GM21447 (cell line): ENCODE results near the gene ARL4C.
A peak's percentile ranks its signal among the peaks of the same experiment; 100 is the strongest.

ENCODE experiments used
- ATAC-seq: cut with Tn5 transposase; IDR thresholded peaks from one replicate; pipeline ENCODE4 v1.9.1; 2021; ENCODE audit not compliant: unreplicated experiment

ARL4C gene

DNA sequence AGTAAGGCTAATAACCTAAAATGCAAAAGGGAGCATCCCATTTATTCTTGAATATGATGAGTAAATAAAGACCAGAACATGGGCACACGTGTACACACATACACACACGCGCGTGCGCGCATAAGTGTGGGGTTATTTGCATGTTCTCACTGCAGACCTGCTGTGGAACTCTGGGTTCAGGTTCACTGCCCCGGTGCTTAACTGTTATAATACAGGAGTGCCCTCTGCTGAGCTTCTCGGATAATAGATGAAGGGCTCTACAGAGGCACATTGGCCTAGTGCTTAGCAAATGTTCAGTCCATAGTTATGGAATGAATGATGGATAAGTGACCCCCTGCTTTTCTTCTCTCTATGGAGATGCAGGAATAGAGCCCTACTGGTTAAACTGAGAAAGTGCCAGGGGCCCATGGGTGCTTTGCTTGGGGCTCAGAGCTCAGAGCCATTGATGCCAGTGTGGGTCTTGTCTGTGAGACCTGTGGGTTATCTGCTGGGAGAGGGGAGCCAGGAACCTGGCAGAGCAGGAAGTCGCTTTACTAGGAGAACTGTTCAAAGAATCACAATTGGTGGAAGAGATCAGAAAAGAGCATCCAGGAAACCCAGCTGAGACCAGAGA is 3.6 kb upstream of the ARL4C start:
- peak; percentile 38 for ATAC-seq

DNA sequence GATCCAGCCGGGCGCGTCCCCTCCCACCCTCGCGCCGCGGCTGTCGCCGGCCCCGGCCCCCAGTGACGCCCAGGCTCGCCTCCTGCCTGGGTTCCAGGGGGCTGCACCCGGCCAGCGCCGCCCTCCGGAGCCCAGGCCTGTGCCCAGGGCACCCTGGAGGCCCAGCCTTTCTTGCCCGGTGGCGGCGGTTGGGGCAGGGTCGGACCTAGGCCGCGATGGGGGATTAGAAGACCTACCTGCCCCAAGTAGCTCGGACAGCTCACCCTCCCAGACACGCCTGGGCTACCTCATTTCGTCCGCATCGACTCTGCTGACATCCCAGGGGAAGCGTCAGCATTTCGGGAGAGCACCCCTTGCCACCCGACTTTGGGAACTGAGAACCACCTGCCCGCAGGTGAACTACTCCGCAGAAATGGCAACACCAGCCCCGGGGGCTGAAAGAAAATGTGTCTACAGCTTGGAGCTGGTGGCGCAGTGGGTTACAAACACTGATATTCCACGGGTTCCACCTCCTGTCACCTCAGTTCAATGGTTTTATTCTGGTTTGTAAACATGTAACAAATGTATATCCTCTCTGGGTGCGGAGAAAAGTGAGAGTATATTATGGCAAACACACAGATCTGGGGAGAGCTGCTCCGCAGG is 834 bp upstream of the ARL4C start:
- no peak for ATAC-seq

DNA sequence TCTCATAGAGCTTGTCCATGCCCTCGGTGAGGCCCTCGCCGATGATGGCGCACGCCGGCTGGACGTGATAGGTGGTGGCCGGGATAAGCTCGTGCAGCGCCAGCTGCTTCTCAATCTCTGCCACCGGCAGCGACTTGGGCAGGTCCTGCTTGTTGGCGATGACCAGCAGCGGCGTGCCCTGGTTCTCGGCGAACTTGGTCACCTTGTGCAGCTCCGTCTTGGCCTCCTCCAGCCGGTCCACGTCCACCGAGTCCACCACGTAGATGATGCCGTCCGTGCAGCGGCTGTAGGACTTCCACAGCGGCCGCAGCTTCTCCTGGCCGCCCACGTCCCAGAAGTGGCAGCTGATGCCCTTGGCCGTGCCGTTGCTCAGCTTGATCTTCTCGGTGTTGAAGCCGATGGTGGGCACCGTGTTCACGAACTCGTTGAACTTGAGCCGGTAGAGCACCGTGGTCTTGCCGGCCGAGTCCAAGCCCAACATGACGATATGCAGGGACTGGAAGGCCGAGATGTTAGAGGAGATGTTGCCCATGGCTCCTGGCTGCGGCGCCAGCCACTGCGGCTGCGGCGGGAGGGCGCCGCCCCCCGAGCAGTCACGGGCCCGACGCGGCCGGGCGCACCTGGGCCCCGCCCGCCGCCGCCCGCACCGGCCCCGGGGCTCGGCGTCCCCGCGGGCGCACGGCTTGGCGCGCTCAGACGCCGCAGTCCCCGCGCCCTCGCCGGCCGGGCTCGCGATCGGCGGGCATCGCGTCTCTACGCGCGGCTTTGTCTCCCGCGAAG is 636 bp downstream of the ARL4C start:
- peak; percentile 43 for ATAC-seq

DNA sequence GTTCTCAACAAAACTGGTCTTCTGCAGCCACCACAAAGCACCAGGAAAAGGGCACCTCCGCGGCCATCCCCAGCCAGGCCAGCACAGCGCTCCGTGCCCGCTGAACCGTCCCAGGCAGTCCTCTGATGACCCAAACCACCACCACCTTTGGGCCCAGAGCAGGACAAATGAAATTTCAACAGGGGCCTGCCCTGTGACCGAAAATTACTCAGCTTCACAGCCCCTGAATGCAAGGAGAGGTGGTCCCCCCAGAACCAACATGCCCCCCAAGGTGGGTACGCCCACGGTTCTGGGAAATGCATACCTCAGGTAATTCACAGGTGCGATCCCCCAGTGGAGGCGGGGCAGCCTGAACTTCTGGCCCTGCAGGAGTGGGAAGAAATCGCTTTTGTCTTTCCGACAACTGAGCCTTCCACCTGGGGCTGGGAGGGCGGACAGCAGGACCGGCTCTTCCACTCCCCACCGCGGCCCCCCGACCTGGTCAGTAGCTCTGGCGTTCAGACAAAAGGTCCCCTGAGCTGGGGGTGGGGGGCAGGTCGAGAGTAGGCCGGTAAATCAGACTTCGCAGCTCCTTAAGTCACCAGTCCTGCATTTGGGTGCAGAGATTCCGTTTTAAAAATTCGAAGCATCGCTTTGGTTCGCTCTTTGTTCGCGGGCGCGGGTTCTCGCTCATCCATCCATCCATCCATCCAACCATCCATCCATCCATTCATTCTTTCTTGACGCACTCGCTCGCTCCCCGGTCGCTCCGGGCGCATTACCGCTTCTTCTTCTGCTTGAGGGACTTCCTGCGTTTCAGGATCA is 1.4 kb downstream of the ARL4C start:
- no peak for ATAC-seq

DNA sequence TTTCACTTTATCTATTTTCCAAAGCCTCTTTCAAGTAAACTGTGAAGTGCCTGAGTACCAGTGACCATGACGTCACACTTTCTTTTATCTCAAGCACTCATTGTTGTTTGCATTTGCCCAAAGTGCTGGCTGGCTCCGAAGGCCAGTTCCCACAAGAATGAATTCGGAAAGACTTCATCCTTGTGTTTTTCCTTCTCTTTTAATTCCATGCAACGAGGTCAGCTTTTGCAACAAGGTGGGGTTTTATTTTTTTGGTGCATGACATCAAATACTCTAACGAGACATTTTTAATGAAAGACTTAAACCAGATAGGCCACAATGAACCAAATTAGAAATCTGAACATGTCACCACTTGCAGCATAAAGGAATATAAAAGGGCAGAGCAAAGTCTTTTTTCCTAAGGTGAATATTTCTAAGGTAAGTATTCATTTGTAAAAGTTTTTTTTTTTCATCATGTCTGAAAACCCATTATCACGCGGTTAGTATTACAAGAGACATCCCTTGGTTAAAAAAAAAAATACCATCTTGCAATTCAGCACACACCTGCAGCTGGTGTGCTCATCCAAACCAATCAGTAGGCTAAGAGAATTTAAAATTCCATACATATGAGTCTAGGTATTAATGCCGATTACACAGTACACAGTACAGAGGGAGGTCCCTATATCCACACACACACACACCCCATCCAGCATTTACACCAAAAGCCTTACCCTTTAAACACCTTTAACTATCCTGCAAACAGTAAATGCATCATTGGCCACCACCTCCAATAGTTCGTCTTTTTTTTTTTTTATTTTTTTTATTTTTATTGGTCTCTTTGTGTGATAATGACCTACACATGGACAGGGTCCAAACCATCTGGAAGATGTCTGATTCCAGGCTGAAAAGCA is 2.3 kb downstream of the ARL4C start:
- no peak for ATAC-seq

DNA sequence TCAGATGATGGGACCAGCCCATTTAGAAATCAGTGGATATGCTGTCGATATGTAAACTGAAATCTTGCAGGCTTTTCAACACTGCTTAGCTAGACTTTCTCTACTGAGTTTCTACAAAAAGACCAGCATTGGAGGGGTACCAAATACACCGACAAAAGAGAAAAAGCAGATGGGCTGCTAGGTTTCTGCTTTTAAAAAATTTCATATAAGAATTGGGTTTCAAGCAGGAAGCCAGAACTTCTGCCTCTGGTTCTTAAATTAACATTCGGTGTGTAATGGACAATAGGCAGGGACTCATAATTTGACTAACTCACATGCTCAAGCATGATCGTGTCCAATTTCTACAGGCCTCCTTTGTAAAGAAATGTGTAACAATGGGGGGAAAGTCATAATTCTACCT is 3.1 kb downstream of the ARL4C start:
- ATAC-seq: no peak

DNA sequence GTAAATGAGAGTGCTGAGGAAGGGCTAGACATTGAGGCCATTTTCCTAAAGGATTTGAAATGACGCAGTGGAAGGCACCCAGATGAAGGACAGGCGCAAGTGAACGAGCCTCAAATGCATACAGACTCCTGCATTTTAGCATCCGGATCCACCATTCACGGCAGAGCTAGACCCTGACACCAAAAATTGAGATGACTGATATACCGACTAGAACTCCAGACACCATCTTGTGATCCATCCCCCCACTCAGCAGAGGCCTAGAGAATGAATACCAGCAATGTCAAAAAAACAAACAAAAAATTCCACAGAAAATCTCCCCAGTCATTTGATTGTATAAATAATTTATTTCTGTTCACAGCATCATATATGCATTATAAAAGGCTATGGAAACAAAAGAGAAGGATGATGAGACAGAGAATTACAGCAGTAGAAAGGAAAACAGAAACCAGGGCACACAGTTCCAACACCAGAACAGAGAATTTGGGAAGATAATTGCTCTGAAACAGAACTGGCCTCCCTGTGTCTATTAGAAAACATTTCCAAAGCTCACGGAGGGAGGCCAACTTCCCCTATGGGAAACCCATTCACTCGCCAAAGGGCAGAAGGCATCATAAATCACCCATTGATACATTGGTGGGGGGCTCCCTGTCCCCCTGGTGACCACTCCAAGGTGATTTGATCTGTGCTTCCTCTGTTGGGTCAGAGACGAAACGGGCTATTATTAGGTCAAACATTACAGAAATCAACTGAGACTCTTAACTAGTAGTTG is 4.0 kb downstream of the ARL4C start:
- ATAC-seq: no peak

DNA sequence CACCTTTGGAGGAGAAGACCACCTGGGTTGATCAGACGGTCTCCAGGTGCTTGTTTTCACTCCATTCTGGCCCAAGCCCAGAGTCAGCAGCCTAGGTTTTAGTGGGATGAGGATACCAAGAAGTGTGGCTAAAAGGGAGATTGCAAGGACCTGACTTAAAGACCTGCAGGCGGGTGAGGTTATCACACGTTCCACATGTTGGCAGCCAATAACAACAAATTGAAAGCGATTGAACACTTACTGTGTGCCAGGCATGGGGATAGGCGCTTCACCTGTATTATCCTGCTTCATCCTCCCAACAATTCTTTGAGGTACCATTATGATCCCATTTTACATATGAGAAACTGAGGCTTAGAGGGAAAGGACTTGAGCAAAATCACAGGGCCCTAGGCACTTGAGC is 5.0 kb downstream of the ARL4C start:
- ATAC-seq: no peak

DNA sequence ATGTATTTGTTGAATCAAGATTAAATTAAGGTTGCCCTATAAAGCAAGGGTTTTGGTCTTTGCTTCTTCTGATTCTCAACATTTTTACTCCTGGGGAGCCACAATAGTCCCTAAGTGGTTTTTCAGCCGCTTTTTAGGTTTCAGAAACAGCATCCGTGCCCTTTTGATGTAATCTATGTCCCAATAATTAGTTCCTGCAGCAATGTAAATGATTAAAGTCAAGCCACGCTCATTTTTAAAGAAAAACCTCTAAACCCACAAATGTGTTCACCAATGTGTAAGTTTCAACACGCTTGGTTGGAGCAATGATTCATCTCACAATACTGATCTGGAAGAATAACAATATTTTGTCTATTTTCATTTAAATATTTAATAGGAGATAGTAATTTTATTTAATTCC is 5.6 kb downstream of the ARL4C start:
- no peak for ATAC-seq

DNA sequence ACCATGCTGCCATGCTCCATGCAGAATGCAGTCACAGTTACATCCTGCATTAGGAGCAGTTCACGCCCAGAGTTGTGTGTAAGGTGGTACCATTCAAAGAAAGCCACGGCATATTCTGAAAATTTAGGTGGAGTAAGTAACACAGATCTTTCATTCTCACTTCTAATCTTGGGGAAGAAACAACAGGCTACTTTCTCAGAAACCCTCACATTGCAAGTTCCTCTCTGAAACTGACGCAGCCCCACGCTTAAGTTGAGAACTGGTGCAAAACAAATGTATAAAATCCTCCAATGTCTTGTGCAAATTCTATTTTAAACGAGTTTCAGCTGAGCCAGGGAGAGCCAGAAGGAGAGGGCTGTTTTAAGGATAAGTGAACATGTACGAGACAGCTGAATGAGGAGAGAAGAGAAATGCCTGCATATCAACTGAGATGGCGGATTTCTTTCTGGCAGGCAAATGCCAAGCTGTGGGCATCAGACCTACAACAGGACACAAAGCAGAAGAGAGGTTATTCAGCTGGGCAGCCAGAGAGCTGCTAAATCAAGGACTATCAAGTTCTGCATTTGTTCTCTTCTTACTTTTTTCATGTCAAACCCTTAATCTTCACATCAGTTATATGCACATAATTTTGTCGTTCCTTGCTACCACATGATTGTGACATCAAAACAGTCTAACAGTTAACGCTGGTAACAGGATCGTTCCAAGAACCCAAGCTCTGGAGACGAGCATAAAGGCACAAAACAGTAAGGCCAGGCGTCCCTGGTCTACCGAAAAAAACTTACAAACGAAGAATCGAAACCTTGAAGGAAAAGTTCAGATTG is 6.4 kb downstream of the ARL4C start:
- ATAC-seq: no peak

DNA sequence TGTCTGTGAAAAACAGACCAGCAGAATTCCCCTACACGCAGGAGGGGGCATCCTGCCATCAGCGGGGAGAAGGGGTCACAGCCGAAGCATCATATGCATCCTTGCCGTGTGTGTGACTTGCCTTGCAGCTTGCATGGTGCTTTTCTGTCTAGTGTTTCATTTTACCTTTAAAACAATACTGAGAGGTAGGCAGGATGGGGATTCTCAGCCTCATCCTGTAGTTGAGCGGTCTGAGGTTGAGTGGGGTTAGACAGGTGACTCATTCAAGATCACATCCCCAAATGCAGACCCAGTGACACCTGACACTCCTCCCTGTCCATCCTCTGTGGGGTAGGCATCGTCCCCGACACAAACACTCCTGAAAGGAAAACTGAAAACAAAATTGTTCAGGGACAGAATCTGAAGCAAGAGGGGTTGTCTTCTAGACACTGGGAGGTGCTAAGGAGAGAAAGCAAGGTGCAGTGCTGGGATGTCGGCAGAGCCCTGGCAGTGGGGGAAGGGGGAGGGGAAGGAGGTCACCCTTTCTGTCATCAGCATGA is 7.9 kb downstream of the ARL4C start:
- ATAC-seq: peak; percentile 61

DNA sequence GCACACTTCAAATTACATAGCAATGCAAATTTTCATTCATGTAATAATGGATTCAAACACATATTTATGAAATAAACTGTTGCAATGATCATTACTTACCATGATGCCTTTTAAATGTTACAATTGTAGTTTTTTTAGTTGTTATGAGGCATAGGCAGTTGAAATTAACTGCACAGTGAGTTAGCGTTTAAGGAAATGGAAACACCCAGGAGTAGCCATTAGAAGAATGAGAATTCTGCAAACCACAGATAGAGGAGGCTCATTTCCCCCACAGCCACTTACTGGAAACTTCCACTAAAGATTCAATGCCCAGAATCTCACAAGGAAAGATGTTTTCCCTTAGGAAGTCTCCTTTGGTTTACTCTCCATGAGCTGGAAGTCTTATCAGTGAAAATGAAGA is 8.4 kb downstream of the ARL4C start:
- ATAC-seq: no peak

DNA sequence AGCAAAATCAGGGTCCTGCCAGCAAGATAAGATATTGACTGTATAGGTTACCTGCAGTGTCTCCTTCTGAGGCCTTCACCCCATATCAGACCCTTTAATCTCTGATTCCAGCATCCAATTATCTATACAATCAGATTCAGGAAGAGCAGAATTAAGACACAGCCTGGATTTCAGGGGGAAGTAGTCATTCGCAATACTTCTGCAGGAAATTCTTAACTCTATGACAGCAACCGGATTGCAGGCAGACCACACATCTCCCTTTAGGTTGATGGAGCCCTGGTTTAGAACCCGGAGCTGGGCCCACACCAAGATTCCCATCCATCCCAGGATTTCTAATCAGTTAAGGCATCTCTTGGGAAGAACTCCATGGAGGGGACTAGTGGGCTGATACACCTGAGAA is 9.5 kb downstream of the ARL4C start:
- ATAC-seq: no peak

DNA sequence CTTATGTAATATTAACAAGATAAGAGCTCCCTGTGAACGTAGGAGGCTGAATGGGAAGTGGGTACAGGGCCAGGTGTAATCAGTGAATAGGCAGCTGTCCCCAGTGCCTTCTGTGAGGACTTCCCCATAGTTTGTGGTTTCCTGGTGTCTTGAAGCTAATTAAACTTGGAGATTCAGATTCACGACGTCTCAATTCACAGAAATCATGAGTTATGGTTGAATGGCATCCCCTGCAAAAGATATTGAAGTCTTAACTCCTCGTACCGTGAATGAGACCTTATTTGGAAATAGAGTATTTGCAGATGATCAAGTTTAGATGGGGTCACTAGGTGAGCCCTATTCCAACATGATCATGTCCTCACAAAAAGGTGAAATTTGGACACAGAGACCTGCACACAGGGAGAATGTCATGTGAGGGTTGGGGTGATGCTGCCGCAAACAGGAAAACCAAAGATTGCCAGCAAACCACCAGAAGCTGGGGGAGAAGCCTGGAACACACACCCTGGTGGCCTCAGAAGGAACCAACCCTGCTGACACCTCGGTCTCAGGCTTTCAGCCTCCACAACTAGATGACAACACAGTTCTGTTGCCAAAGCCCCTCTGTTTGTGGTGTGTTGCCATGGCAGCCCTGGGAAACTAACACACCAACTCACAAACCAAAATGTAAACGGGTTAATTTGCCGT is 13.2 kb downstream of the ARL4C start:
- peak; percentile 56 for ATAC-seq

DNA sequence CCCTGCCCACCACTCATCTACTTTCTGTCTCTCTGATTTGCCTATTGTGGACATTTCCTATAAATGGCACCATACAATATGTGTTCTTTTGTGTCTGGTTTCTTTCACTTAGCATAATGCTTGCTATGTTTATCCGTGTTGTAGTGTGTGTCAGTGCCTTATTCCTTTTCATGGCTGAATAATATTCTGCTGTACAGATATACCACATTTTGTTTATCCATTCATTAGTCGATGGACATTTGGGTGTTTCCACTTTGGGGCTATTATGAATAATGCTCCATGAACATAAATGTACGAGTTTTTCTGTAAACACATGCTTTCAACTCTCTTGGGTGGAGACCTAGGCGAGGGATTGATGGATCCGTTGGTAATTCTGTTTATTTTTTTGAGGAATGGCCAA is 15.6 kb downstream of the ARL4C start:
- no peak for ATAC-seq

DNA sequence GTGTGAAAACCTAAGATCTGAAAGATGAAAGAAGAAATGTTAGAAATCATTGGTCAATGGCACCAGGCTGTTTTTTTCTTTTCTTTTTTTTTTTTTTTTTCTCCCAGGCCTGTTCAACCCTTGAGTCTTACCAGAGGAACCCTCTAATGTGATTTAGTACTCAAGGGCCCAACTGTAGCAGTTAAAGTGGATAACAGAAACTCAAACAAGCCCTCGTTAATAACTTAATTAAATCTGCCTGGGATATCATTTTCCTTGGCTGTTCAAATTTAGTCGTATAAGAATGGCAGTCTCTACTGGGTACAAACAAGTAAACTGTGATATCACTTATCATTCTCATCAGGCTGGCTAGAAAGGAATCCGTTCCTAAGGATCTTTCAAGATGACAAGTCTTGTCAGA is 16.5 kb downstream of the ARL4C start:
- ATAC-seq: no peak

DNA sequence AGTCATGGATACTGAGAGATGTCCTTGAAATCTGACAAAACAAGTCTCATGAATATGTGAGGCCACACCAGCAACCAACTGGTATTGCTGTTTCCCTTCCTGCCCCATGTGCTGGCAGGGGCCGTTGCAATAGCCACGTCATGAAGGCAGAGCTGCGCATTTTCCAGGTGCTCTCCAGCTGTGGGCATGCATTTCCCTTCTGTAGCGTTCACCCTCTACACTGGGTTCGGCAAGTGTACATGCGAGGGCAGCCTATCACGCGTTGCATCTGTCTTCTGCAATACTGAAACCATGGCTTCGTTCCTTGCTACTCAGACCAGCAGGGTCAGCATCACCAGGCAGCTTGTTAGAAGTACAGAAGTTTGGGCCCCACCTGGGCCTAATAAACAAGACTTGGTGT is 17.4 kb downstream of the ARL4C start:
- ATAC-seq: no peak
